ENCODE data around the gene FAM83E.
"Not testable (repeated sequence)": the region's sequence is repeated elsewhere in the genome, so short reads cannot be mapped to it uniquely, and the experiment has no call there.

Gene FAM83E

DNA sequence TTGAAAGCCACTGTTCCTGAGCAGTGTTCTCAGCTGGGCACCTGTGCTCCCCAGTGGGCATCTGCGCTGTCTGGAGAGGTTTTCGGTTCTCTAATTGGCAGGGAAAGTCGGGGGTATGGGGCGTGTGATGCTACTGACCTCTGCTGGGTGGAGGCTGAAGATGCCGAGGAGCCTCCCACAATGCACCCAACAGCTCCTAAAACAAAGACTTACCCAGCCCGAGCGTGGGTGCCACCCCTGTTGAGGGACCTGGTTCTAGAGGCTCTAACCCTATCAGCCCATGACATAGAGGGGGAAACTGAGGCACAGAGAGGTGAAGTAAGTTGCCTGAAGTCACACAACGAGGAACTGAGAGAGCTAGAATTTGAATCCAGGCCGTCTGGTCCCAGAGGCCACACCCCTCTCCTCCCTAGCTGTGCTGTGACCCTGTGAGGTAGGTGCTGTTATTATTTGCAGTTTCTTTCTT lies 6.0 kb downstream of the FAM83E start:
- DNase-seq = peak; percentile 91

DNA sequence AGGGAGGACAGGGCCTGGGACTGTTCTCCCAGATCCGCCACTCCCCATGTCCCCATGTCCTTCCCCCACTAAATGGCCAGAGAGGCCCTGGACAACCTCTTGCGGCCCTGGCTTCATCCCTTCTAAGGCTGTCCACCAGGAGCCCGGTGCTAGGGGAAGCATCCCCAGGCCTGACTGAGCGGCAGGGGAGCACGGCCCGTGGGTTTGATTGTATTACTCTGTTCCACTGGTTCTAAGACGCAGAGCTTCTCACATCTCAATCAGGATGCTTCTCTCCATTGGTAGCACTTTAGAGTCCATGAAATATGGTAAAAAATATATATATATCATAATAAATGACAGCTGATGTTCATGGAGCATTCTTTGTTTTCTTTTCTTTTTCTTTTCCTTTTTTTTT lies 7.5 kb downstream of the FAM83E start:
- no peak for DNase-seq

DNA sequence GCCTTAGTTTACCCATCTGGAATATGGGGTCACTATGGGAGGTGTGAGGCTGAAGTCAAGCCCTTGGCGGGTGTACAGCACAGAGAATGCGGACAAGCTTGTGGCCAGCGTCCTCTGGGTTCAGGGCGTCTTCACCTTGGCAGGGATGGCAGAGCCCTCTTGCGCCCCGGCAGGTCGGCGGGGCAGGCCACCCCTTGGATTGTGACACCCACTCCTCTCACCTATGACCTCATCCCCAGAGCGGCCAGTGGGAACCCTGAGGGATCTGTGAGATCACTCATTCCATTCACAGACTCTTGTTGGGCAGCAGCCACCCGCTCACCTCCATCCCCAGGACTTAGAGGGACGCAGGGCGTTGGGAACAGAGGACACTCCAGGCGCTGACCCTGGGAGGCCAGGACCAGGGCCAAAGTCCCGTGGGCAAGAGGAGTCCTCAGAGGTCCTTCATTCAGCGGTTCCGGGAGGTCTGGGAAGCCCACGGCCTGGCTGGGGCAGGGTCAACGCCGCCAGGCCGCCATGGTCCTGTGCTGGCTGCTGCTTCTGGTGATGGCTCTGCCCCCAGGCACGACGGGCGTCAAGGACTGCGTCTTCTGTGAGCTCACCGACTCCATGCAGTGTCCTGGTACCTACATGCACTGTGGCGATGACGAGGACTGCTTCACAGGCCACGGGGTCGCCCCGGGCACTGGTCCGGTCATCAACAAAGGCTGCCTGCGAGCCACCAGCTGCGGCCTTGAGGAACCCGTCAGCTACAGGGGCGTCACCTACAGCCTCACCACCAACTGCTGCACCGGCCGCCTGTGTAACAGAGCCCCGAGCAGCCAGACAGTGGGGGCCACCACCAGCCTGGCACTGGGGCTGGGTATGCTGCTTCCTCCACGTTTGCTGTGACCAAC lies 8.2 kb downstream of the FAM83E start, which contains the start of gene SPACA4:
Gene SPACA4, plus strand, starts transcription at position 280 of the 896 bp plus-strand sequence. Its CDS starts 237 bp downstream, at position 517.
- no peak for DNase-seq

DNA sequence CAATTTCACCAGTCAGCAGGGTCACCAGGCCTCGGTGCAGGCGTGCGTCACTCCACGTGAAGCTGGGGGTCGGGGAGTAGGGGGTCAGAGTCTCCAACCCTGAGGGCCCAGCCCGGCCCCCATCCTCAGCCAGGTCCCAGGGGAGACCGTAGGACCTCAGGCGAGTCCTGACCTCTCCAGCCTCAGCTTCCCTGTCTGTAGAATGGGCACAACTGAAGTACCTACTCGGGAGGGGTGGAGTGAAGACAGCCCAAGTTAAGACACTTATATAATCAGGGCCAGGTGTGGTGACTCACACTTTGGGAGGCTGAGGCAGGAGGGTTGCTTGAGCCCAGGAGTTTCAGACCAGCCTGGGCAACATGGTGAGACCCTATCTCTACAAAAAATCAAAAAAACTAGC lies 11.0 kb downstream of the FAM83E start:
- no peak for DNase-seq

DNA sequence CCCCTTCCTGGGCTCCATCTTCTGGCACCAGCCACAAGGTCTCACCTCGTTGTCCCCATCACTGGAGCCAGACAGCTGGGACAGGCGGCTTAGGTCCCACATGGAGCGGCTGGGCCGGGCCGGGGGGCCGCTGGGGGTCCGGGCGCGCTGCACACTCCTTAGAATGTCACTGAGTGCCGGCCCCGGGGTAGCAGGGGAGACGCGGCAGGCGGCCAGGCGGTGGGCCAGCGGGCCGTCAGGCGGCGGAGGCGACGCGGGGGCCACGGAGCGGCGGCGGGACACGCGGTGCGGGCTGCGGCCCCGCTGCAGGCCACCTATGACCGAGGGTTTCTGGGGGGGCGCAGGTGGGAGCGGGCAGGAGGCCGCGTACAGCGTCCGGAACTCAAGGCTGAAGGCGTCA lies 11.4 kb downstream of the FAM83E start:
- no peak for DNase-seq

DNA sequence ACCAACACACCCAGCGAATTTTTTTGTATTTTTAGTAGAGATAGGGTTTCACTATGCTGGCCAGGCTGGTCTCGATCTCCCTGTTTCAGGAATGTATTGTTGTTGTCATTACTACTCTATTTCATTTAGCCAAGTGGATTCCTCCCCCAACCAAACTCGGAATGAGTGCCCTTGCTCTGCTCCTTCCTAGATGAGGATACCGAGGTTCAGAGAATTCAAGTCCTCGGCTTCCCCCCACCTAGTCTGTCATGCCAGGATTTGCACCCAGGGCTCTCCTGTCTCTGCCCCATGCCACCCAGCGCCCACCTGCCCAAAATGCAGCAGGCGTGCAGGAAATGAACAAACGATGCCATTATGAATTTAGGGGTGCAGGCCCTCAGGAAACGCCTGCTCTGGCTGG lies 11.9 kb downstream of the FAM83E start:
- DNase-seq = no peak

DNA sequence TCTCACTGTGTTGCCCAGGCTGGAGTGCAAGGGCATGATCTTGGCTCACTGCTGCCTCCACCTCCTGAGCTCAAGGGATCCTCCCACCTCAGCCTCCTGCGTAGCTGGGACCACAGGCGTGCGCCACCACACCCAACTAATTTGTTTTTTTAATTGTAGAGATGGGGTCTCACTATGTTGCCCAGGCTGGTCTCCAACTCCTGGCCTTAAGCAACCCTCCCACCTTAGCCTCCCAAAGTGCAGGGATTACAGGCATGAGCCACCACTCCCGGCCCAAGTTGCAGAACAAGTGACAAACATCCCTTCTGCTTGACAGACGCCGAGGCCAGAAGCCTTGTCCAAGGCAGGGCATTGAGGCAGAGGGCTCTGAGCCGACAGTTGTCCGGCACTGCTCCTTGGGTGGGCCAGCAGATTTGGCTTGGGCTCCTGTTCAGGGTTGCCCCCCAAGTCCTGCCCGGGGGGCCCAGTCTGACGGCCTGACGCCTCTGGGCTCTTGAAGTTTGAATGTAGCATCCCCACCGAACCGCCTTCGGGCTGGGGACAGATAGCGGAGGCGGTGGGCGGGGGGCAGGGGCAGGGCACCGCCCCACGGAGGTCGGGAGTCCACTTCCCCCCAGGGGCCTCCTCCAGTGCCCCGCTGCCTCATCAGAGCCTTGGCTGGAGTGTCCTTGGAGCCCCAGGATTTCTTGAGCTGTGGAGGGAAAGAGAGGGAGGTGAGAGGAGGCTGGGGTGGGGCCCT lies 14.0 kb downstream of the FAM83E start:
- no peak for DNase-seq

DNA sequence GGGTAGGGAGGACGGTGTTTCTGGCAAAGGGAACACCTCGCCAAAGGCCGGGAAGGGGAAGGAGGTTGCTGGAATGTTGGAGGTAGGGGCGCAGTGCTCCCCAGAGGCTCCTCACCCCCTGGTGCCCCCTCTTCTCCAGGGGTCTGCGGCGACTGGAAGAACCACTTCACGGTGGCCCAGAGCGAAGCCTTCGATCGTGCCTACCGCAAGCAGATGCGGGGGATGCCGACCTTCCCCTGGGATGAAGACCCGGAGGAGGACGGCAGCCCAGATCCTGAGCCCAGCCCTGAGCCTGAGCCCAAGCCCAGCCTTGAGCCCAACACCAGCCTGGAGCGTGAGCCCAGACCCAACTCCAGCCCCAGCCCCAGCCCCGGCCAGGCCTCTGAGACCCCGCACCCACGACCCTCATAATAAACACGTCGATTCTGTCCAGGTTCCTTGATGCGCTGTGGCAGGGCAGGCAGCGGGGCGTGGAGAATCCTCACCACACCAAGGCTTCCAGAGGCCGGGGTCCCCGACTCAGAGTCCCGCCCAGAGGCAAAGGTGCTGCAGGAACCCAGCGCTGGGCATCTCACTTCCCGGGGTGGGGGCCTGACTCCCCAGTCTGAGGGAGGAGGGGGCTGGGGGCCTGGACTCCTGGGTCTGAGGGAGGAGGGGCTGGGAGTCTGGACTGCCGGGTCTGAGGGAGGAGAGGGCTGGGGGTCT lies 15.7 kb downstream of the FAM83E start:
- DNase-seq = no peak

DNA sequence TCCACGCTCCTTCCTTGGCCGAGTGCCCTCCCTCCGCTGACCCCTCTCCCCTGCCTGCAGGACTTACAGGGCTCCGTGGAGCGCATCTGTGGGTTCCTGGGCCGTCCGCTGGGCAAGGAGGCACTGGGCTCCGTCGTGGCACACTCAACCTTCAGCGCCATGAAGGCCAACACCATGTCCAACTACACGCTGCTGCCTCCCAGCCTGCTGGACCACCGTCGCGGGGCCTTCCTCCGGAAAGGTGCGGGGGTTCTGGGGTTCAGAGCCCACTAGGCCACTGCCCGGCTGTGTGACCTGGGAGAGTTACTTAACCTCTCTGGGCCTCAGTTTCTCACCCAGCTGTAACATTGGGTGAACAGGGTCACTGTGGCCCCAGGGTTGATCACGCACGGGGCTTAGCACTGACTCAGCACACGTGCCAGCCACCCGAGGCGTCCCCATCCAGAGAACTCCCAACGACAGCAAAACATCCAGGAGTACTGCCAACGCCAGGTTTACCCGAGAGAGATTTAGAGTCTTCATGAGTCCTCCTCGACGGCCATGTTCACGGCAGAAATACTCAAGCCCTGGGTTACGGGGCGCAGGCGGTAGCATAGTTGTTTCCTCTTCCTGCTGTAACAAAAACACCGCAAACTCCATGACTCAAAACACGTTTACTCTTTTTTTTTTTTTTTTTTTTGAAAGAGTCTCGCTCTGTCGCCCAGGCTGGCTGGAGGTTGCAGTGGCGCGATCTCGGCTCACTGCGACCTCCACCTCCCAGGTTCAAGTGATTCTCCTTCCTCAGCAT lies 18.0 kb downstream of the FAM83E start:
- no peak for DNase-seq

DNA sequence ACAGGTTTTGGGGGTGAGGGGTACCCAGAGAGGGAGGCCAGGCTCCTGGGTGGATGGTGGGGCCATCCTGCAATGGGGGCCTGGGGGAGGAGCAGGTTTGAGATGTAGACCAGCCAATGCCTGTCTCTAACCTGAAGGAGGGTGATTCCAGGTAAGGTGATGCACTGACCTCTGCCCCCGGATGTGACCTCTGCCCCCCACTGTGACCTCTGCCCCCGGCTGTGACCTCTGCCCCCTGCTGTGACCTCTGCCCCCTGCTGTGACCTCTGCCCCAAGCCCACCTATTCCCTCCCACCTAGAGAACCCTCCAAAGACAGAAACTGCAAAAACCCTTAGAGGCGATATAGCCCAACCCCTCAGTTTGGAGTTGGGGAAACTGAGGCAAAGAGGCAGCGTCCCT lies 18.6 kb downstream of the FAM83E start:
- no peak for DNase-seq

DNA sequence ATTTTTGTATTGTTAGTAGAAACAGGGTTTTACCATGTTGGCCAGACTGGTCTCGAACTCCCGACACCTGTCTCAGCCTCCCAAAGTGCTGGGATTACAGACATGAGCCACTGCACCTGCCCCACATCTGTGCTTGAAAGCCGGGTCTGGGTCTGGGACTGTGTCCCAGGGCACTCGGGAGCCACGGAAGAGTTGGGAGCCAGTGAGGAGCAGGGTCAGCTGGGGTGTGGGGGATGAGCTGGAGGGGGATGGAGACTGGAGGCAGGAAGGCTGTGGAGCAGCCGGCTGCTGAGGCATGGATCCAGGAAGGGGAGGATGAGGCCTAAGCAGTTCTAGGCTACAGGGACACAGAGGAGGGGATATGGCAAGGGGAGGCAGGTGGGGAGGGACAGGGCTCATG lies 19.0 kb downstream of the FAM83E start:
- DNase-seq = no peak

DNA sequence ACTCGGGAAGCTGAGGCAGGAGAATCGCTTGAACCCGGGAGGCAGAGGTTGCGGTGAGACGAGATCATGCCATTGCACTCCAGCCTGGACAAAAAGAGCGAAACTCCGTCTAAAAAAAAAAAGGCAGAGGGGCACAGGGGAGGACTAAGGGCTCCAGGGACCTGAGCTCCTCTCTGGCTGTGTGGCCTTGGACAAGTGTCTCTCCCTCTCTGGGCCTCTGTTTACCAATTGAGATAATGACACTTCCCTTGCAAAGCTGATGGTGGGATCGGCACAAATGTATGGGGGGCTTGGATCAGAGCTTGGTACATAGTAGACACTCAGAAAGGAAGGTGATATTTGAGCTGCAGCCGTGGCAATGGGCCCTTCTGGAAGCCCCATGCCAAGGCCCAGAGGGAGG lies 19.7 kb downstream of the FAM83E start:
- no peak for DNase-seq

DNA sequence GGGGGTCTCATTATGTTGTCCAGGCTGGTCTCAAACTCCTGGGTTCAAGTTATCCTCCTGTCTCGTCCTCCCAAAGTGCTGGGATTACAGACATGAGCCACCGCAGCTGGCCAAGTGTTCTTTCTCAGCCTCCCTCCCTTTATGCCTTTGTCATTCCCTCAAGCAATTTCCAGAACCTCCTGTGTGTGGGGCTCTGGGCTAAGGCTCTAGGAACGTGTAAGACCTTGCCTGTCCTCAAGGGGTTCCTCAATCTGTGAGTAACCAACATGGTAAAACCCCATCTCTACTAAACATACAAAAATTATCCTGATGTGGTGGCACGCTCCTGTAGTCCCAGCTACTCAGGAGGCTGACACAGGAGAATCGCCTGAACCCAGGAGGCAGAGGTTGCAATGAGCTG lies 23.9 kb downstream of the FAM83E start:
- DNase-seq = no peak

DNA sequence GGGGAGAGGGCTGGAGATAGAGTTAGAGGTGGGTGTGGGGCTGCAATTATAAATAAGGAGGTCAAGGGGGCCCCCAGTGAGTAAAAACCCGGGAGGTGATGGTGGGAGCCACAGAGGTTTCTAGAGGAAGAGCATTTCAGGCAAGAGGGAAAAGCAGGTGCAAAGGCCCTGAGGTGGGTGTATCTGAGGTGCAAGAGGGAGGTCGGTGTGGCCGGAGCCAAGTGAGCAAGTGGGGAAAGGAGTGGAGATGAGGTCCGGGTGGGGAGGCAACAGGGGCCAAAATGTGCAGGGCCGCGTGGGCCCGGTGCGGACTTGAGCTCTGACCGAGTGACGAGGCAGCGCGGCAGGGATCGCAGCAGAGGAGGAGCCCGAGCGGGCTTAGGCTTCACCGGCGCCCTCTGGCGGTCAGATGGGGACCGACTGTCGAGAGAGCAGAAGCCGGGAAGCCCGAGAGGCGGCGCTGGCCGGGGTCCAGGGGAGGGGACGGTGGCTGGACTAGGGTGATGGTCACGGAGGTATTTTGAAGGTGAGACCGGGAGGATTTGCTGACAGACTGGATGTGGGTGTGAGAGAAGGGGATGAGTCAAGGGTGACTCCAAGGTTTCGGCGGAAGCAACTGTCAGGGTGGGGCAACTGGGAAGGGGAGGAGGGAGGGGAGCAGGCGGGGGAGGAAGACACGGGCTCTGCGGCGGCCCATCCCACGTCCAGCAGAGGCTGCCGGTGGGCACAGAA lies 26.0 kb downstream of the FAM83E start:
- DNase-seq = peak; percentile 64

DNA sequence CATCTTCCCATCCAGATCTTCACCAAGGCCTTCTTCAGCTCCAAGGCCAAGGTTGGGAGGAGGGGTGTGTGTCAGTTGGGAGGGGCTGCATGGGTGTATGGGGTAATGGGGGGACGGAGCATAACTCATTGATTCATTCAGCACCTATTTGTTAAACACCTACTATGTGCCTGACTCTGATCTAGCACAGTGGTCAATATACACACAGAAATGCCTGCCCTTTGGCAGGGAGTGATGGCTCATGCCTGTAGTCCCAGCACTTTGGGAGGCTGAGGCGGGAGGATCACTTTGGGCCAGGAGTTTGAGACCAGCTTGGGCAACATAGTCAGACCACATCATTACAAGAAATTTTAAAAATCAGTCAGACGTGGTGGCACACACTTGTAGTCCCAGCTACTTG lies 27.5 kb downstream of the FAM83E start:
- DNase-seq = no peak

DNA sequence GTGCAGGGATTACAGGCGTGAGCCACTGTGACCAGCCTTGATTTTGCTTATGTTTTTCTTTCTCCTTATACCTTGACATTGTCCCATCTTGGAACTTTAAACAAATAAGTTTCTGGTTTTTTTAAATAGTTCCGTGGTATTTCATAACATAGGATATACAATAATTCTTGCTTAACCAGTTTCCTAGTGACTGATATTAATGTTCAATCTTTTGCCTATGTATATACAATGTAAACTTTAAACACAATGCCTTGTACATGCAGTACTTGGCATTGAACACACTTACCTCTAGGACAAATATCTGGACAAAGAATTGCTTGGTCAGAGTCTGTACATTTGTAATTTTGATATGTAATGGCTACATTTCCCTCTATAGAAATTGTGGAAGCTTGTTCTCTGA lies 32.7 kb downstream of the FAM83E start:
- no peak for DNase-seq

DNA sequence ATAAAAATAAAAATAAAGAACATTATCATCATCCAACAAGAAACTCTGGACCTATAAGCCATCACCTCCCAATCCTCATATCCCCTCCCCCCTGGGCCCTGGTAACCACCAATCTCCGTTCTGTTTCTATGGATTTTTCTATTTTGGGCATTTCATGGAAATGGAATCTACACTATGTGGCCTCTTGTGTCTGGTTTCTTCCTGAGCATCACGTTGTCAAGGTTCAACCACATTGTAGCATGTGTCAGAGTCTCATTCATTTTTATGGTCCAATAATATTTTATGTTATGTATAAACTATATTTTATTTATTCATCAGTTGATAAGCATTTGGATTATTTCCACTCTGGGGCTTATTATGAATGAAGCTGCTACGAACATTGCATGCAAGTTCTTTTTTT lies 36.0 kb downstream of the FAM83E start:
- no peak for DNase-seq

DNA sequence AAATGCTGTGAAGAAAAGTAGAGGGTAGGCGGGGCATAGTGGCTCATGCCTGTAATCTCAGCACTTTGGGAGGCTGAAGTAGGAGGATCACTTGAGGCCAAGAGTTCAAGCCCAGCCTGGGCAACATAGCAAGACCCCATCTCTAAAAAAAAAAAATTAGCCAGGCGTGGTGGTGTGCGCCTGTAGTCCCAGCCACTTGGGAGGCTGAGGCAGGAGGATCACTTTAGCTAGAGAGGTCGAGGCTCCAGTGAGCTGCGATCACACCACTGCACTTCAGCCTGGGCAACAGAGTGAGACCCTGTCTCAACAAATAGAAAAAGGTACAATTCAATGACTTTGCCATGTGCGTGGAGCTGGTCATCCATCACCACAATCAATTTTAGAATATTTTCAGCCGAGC lies 37.0 kb downstream of the FAM83E start:
- not testable (repeated sequence) for DNase-seq

DNA sequence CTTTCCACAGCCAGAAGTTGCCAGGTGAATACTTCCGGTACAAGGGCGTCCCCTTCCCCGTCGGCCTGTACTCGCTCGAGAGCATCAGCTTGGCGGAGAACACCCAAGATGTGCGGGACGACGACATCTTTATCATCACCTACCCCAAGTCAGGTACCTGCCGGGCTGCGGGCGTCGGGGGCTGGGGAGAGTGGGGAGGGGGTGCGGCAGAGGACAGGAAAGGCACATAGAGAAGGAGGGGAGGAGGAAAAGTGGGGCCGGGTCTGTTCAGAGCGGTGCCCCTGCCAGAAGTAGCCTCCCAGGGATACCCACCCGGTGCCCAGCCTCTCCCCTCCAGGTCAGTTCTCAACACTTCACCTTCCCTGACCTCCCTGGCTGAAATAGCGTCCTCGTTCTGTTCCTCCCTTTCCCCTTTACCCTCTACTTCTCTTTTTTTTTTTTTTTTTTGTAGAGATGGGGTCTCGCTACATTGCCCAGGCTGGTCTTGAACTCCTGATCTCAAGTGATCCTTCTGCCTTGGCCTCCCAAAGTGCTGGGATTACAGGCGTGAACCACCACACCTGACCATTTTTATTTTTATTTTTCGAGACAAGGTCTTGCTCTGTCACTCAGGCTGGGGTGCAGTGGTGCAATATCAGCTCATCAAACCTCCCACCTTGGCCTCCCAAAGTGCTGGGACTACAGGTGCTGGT lies 38.8 kb downstream of the FAM83E start:
- DNase-seq = no peak

DNA sequence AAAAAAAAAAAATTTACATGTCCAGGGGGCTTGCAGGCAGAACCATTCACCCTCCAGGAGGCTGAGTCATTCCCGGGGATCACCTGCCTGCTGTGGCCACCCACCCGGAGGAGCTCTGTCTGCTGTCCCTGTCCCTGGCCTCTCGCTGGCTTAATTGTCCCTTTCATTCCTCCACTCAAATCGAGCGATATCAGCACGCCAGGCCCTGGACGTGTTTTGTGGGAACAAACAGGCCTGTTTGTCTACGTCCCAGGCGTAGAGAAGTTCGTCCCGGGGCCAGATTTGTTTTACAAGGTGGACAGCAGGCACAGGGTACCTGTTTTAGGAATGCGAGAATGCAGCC lies 41.7 kb downstream of the FAM83E start:
- no peak for DNase-seq

DNA sequence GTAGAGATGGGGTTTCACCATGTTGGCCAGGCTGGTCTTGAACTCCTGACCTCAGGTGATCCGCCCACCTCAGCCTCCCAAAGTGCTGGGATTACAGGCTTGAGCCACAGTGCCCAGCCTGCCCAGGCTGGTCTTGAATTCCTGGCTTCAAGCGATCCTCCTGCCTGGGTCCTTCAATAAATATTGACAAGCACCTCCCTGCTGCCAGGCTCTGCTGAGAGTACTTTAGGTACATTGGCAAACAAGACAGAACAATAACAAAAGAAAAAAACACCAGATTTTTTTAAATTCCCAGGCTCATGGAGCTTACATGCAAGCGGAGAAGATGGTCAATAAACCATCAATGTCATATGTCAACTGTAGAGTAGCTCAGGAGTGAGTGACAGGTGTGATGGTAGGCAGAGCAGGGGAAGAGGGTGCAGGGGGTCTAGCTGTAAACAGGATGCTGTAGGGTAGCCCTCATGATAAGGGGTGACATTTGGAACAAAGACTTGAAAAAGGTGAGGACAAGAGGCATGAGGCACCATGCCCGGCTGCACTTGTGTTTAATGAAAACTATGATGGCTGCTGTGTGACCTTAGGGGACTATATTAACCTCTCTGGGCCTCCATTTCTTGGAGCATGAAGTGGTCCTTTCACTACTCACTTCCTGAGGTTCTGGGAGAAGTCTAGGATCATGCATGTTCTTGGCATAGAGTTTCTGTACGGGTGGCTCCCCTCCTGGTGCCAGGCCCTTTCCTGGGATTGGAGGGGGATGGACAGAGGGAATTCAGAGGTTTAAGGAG lies 43.3 kb downstream of the FAM83E start:
- no peak for DNase-seq

Data from NCI-H1436 (cell line).